Thoracic aorta (tissue), 2 donors: ENCODE data around the gene TMEM272. TPM values are rescaled to one million over a fixed set of nuclear protein-coding genes. Genes with fewer than 3 reads are reported as not detected.

ENCODE experiments used
- ATAC-seq: fragments of 150-250 bp; one replicate; pipeline ENCODE4 v1.8.0; 2017; ENCODE audit warnings: low read depth; ENCODE audit not compliant: insufficient number of reproducible peaks, low FRiP score
- DNase-seq: peaks from one replicate; pipeline ENCODE4 v3.0.0-alpha.2; 2020; ENCODE audit warnings: low spot score
- H3K27ac ChIP-seq, 2 donors: fragments of 200-600 bp; sonication (generic); 1 replicate in 1 of 2; 2 replicates in 1 of 2; pipeline ENCODE4 v1.5.1; 2016; ENCODE audit warnings: mild to moderate bottlenecking in 2 of 2, moderate library complexity in 2 of 2
- H3K27me3 ChIP-seq: fragments of 200-600 bp; sonication (generic); replicated peaks from 2 replicates; pipeline ENCODE4 v1.6.0; 2016; ENCODE audit warnings: mild to moderate bottlenecking; ENCODE audit not compliant: insufficient read depth
- H3K36me3 ChIP-seq: fragments of 200-600 bp; sonication (generic); one replicate; pipeline ENCODE4 v1.5.1; 2016
- H3K4me1 ChIP-seq, 2 donors: fragments of 200-600 bp; sonication (generic); 1 replicate in 1 of 2; 2 replicates in 1 of 2; pipeline versions ENCODE4 v1.5.1 to v1.6.0; 2016; ENCODE audit warnings: low read depth in 2 of 2, mild to moderate bottlenecking in 1 of 2; ENCODE audit not compliant: control insufficient read depth in 1 of 2
- H3K4me3 ChIP-seq: fragments of 200-600 bp; sonication (generic); 2 replicates; pipeline ENCODE4 v1.5.1; 2016; ENCODE audit warnings: mild to moderate bottlenecking
- H3K9me3 ChIP-seq: fragments of 200-600 bp; sonication (generic); 2 replicates; pipeline ENCODE4 v1.5.1; 2016
- total RNA-seq, 2 donors: library from RNA; depleted of rRNA; stranded (reverse); fragments of >200 nt; gene quantifications; one replicate each; pipeline versions ENCODE4 v1.1.0 to v1.2.3, GENCODE V29; 2016
- TF ChIP-seq, protein P1 (sequence below): fragments of 200-600 bp; sonication (generic); IDR thresholded peaks from one replicate; pipeline ENCODE4 v1.5.1; 2019; ENCODE audit warnings: antibody characterized with exemption

Gene TMEM272
- total RNA-seq, 2 donors from 2014 or later = not detected

DNA sequence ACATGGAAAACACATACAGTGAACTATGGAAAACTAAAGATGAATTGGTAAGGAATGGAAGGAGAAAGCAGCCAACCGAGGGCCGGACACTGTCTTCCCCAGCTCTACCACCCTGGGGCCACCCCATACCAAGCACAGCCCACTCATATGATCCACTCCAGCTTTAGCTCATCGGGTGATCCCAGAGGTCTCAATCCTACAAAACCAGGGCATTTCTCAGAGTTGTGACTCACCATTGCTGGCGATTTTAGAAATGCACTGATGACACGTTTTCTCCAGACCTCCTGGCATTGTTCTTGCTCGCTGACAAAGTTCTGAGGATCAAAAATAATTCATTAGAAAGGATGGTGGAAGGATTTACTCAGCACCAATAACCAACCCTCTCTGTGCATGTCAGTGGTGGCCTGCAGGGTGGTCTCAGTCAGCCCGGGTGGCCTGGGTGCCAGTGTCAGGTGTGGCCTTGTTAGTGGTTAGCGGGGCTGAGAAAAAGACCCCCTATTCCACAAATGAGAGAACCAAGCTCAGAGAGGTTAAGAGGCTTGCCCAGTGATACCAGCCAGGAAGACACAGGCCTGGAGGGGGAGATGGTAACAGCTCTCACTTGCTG is 6.6 kb downstream of the TMEM272 start:
- TF ChIP-seq, protein P1, sequence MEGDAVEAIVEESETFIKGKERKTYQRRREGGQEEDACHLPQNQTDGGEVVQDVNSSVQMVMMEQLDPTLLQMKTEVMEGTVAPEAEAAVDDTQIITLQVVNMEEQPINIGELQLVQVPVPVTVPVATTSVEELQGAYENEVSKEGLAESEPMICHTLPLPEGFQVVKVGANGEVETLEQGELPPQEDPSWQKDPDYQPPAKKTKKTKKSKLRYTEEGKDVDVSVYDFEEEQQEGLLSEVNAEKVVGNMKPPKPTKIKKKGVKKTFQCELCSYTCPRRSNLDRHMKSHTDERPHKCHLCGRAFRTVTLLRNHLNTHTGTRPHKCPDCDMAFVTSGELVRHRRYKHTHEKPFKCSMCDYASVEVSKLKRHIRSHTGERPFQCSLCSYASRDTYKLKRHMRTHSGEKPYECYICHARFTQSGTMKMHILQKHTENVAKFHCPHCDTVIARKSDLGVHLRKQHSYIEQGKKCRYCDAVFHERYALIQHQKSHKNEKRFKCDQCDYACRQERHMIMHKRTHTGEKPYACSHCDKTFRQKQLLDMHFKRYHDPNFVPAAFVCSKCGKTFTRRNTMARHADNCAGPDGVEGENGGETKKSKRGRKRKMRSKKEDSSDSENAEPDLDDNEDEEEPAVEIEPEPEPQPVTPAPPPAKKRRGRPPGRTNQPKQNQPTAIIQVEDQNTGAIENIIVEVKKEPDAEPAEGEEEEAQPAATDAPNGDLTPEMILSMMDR = no peak
- Histone ChIP-seq H3K27me3 (no peaks in the 10 kb centered on the region), H3K4me3 (no peak overlapping the region), H3K27ac (no peak overlapping the region), H3K36me3 (no peaks in the 10 kb centered on the region), H3K4me1 (no peaks in the 10 kb centered on the region), H3K9me3 (no peaks in the 10 kb centered on the region)
- DNase-seq = no peak
- ATAC-seq = no peak

DNA sequence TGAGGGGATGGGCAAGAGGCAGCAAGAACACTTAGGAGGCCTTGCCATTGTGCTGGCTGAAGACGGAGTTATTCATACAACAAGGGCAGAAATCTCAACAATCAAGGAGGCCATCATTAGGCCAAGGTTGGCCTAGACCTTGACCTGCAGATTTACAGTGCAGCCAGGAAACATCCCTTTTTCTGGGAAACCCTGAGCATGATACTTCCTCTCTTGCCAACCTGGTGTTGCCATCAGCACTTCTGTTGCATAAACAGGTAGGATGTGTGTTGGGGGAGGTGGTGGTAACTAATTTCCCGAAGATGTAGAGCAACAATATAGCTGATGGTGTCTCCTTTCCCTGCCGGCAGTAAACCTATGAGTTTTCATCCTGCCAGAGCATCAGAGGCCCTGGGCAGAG is 8.0 kb downstream of the TMEM272 start:
- Histone ChIP-seq H3K27ac (no peak overlapping the region), H3K4me3 (no peak overlapping the region), H3K4me1 (no peaks in the 10 kb centered on the region), H3K36me3 (no peaks in the 10 kb centered on the region), H3K27me3 (no peaks in the 10 kb centered on the region), H3K9me3 (no peaks in the 10 kb centered on the region)
- TF ChIP-seq, protein P1 = no peak
- DNase-seq = no peak
- no peak for ATAC-seq

DNA sequence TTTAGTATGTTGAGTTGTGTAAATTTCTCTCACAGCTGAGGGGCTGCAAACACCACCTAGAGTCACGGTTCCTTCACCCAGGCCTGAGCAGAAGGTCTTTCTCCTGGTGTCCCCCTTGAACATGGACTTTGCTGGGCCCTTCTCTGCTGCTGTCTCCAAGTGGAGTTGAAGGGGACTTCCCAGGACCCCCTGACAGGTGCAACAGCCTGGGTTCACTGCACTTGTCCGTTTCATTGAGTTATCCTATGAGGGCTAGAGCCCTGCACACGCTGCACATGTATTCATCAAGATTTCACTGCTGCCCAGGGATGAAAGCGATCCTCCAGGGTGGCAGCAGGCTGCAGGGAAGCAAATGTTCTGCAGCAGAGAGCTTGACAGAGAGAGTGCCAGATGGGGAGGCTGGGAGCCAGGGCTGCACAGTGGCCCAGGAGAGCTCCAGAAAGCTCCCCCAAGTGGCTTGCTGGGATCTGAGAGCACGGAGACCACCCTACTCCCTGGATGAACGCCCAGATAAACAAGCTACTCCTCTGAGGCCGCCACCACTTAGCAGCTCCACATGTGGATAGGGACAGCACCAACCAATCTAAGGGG is 10.3 kb downstream of the TMEM272 start:
- DNase-seq (no peak), ATAC-seq (no peak)
- no peaks in the 10 kb centered on the region for H3K36me3 ChIP-seq
- no peaks in the 10 kb centered on the region for H3K4me1 ChIP-seq
- no peaks in the 10 kb centered on the region for H3K27me3 ChIP-seq
- no peaks in the 10 kb centered on the region for H3K9me3 ChIP-seq
- no peak overlapping the region for H3K4me3 ChIP-seq
- H3K27ac ChIP-seq = no peak overlapping the region
- TF ChIP-seq, protein P1 = no peak

DNA sequence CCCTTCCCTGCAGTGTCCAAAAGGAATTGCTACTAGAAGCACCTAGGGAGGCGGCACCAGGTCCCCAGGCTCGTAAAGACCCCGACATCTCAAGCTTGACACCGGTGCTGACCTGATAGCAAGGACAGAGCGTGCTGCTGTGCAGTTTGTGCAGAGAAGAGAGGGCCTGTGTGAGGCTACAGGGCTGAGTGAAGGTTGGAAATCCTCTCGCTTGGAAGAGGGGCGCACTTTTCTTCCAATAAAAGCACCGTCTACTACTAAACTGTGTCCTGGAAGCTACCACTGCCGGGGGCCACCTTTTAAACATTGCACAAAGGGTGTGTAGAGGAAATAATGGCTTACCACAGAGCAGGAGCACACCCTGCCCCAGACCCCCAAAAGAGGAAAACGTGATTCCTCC is 11.0 kb downstream of the TMEM272 start:
- no peak overlapping the region for H3K4me3 ChIP-seq
- ATAC-seq (no peak), DNase-seq (no peak)
- no peaks in the 10 kb centered on the region for H3K27me3 ChIP-seq
- TF ChIP-seq, protein P1 = no peak
- no peaks in the 10 kb centered on the region for H3K9me3 ChIP-seq
- no peaks in the 10 kb centered on the region for H3K4me1 ChIP-seq
- no peaks in the 10 kb centered on the region for H3K36me3 ChIP-seq
- no peak overlapping the region for H3K27ac ChIP-seq

DNA sequence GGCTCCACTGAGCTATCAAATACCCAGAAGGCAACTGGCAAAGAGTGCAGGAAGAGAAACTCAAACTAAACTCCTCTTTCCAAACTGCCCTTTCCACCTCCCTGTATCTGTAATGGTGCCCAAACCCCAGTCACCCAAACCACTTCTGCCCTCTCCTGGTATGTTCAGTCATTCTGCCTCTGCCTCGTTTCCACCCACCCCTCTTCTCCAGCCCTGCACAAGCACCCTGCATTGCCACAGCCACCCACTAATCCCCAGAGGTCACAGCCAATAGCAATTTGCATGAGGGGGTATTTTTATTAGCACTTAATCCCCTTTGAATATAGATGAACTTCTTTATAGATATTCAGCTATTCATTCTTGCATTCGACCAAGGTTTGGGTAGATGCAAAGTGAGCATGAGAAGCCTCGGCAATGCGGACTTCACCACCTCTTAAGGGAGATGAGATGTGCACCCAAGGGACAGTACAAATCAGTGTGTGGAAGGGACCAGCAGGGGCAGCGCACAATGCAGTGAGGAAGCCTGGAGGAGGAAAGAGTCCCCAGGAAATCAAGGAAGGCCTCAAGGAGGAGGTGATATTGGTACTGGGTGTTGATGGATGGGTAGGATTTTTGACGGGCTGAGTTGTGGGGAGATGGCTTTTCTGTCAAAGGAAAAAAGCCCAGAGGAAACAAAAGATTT is 12.4 kb downstream of the TMEM272 start:
- Histone ChIP-seq H3K9me3 (no peaks in the 10 kb centered on the region), H3K4me3 (no peak overlapping the region), H3K36me3 (no peaks in the 10 kb centered on the region), H3K27me3 (no peaks in the 10 kb centered on the region), H3K27ac (no peak overlapping the region), H3K4me1 (no peaks in the 10 kb centered on the region)
- TF ChIP-seq, protein P1 = peak; percentile 41
- ATAC-seq (no peak), DNase-seq (no peak)
